SK-N-SH (cell line): ENCODE results near the gene NEK2.

ENCODE experiments used
- CTCF ChIP-seq: fragments of 200-600 bp; sonication (generic); IDR thresholded peaks from 2 replicates; pipeline ENCODE4 v1.6.1; 2017; ENCODE audit warnings: antibody characterized with exemption, mild to moderate bottlenecking, moderate library complexity
- FOSL2 ChIP-seq: IDR thresholded peaks from 2 replicates; pipeline ENCODE4 v1.4.0; 2012; ENCODE audit warnings: low read depth, mild to moderate bottlenecking, moderate library complexity, borderline replicate concordance
- FOXM1 ChIP-seq: IDR thresholded peaks from 2 replicates; pipeline ENCODE4 v1.4.0; 2012; ENCODE audit warnings: low read depth, mild to moderate bottlenecking
- JUND ChIP-seq: IDR thresholded peaks from 2 replicates; pipeline ENCODE4 v1.4.0; 2012
- POLR2AphosphoS5 ChIP-seq: IDR thresholded peaks from 2 replicates; pipeline ENCODE4 v1.6.1; 2012; ENCODE audit warnings: low read depth, low read length
- TEAD4 ChIP-seq: IDR thresholded peaks from 2 replicates; pipeline ENCODE4 v1.4.0; 2012; ENCODE audit warnings: mild to moderate bottlenecking, borderline replicate concordance; ENCODE audit not compliant: insufficient read depth
- USF2 ChIP-seq: fragments of 150-350 bp; IDR thresholded peaks from 2 replicates; pipeline ENCODE4 v1.6.1; 2017; ENCODE audit warnings: antibody characterized with exemption, low read length, low read depth, borderline replicate concordance
- YY1 ChIP-seq: IDR thresholded peaks from 2 replicates; pipeline ENCODE4 v1.4.0; 2012; ENCODE audit warnings: low read depth, mild to moderate bottlenecking
- ZBTB33 ChIP-seq: IDR thresholded peaks from 2 replicates; pipeline ENCODE4 v1.4.0; 2012; ENCODE audit warnings: low read depth, borderline replicate concordance

DNA sequence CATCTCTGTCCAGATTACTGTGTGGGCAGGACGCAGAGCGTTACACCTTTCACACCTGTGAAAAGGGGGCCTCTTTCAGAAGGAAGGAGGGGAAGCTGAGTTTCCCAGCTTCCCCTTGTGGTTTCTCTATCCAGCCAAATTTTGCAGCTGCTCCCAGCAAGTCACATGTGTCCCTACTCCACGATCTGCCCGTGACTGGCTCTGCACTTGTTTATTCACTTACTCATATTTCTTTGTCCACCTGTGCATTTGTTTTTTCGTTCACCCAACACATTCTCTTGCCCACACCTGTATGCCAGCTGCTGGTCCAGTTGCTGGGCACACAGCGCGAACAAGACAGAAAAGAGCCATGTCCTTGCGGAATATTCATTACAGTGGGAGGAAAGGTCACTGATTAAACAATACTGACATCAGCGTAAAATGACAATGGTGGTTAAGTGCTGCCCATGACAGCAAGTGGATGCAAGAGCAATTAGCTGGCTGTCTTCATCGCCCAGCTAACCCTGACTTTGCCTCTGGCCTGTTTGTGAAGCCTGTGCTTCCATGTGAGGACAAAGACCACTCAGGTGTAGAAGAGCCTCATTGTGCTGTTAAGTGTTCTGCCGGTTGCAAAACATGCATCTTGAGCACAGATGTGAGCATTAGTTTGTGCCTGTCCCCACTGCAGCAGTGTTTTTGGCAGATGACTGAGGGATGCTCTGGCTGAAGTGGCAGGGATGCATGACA is 28.6 kb upstream of the NEK2 start:
- no peak for TF ChIP-seq CTCF
- no peak for TF ChIP-seq TEAD4
- no peak for TF ChIP-seq ZBTB33
- no peak for TF ChIP-seq POLR2AphosphoS5
- TF ChIP-seq FOSL2 = no peak
- TF ChIP-seq JUND = no peak
- TF ChIP-seq YY1 = no peak
- no peak for TF ChIP-seq FOXM1
- no peak for TF ChIP-seq USF2
